Measurements from ENCODE around the gene LBH. TPM values are rescaled to one million over a fixed set of nuclear protein-coding genes. Genes with fewer than 3 reads are reported as not detected.

LBH gene
- total RNA-seq, 1 experiment from 2014 or later = 159 TPM

DNA sequence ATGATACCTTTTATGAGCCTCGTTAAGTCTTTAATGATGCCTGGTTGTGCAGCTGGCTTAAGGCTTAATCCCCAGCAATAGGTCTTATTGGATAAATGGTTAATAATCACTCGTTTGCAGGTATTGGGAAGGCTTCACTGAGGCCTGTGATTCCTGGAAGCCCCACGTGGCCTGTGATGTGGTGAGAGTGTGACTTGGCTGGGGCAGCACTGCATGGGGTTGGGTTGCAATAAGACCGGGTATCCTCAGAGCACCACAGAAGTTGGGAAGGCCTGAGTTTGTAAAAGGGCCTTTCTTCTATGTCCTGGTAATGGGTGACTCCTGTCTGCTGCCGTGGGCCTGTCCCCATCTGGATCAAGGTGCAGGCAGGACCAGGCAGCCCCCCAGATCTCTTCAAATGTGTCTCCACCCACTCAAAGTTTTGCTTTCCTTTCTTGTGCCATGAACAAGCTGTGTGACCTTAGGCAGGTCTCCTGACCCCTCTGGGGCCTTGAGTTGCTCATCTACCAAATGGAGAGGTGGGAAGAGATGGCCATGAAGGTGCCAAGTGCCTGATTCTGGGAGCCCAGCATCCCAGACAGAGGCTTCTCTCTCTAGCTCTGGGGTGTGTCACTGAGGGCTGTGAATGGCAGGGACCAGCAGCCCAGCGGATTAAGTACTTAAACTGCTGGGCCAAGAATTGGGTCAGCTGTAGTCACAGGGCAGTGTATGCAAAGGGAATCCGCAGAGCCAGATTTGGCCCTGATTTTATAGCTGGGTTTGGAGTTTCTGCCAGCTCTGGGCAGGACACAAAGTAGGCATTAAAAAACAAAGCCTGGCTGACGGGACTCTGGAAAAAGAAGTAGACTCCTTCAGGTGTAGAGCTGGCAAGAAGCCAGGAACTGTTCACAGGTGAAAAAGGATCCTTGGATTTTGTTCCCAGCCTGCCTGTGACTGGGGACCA, 24.4 kb downstream of the LBH start:
- Mint-ChIP-seq H3K27ac (ENCODE audit: unreplicated experiment) (peak overlapping the region; percentile 55), H3K36me3 (ENCODE audit: insufficient read depth, unreplicated experiment) (peaks cover 78% of the 10 kb centered on the region), H3K4me1 (ENCODE audit: low read depth, unreplicated experiment) (peaks cover 29% of the 10 kb centered on the region), H3K4me3 (ENCODE audit: unreplicated experiment) (no peak overlapping the region), H3K9me3 (ENCODE audit: unreplicated experiment) (no peaks in the 10 kb centered on the region), H3K27me3 (ENCODE audit: insufficient read depth, unreplicated experiment) (no peaks in the 10 kb centered on the region)
- H3K4me1 ChIP-seq = peaks cover 49% of the 10 kb centered on the region
- intact Hi-C loops (cut with micrococcal nuclease; ENCODE audit: unreplicated experiment) = no loop called here
- no peaks in the 10 kb centered on the region; the same call in 1 of the 2 replicates for H3K36me3 ChIP-seq (ENCODE audit: control insufficient read depth, insufficient read depth, low read length)
- no peak overlapping the region for H3K4me3 ChIP-seq (ENCODE audit: low read depth, low read length)
- H3K9me3 ChIP-seq = no peaks in the 10 kb centered on the region
- ChIA-PET CTCF (interaction anchor here (0.6 kb wide), 1 partner anchor 117 kb away, joined by 5 read pairs; no protein-coding TSS in a partner anchor), POLR2A (no interaction called here)
- no peak for DNase-seq
- no peak for TF ChIP-seq CTCF (IDR thresholded peaks at IDR 0.05; ENCODE audit: insufficient read depth in 1 of 2, low read depth in 1 of 2, low read length in 1 of 2, severe bottlenecking in 1 of 2, unreplicated experiment in 1 of 2)
- no TSS peak for BruUV-seq (replicated peaks)
- no peaks in the 10 kb centered on the region for H3K27me3 ChIP-seq (replicated peaks; ENCODE audit: control insufficient read depth, insufficient read depth, low read length)

DNA sequence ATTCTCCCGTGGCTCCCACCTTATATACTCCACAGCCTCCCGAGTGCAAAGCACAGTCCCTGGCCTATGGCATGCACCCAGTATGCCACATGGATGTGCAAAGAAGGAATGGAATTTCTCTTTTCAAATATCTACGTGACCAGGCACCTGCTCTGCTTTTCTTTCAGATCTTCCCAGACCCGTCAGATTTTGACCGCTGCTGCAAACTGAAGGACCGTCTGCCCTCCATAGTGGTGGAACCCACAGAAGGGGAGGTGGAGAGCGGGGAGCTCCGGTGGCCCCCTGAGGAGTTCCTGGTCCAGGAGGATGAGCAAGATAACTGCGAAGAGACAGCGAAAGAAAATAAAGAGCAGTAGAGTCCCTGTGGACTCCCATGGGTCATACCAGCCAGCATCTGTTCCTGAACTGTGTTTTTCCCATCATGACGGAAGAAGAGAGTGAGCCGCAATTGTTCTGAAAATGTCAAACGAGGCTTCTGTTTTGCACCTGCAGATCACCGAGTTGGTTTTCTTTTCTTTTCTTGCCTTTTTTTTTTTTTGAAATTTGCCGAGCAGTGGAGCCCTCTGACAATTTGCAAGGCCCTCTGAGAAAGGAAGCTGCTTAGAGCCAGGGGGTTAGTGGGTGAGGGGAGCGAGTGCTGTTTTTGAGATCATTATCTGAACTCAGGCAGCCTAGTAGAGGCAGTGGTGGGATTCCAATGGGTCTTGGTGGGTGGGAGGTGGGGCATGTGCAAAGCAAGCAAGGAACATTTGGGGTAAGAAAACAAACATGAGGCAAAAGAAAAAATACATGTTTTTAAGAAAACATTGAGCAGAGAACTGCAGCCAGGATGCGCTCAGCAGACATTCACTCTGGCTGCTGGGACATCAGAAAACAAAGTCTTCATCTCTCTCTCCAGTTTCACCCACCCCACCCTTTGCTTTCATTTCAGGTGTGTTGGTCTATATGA, 26.2 kb downstream of the LBH start:
- no peak overlapping the region for H3K4me3 Mint-ChIP-seq (ENCODE audit: unreplicated experiment)
- peaks cover 18% of the 10 kb centered on the region for H3K4me1 Mint-ChIP-seq (ENCODE audit: low read depth, unreplicated experiment)
- no peaks in the 10 kb centered on the region for H3K27me3 Mint-ChIP-seq (ENCODE audit: insufficient read depth, unreplicated experiment)
- CTCF ChIA-PET = no interaction called here
- DNase-seq = no peak
- Histone ChIP-seq H3K27me3 (replicated peaks; ENCODE audit: control insufficient read depth, insufficient read depth, low read length) (no peaks in the 10 kb centered on the region), H3K4me1 (peaks cover 36% of the 10 kb centered on the region), H3K9me3 (no peaks in the 10 kb centered on the region), H3K4me3 (ENCODE audit: low read depth, low read length) (no peak overlapping the region), H3K36me3 (ENCODE audit: control insufficient read depth, insufficient read depth, low read length) (no peaks in the 10 kb centered on the region; the same call in 1 of the 2 replicates)
- POLR2A ChIA-PET = no interaction called here
- peaks cover 67% of the 10 kb centered on the region for H3K36me3 Mint-ChIP-seq (ENCODE audit: insufficient read depth, unreplicated experiment)
- H3K27ac Mint-ChIP-seq (ENCODE audit: unreplicated experiment) = peak overlapping the region; percentile 28
- BruUV-seq (replicated peaks) = no TSS peak
- intact Hi-C loops (cut with micrococcal nuclease; ENCODE audit: unreplicated experiment) = no loop called here
- peaks cover 8% of the 10 kb centered on the region for H3K9me3 Mint-ChIP-seq (ENCODE audit: unreplicated experiment)
- no peak for TF ChIP-seq CTCF (IDR thresholded peaks at IDR 0.05; ENCODE audit: insufficient read depth in 1 of 2, low read depth in 1 of 2, low read length in 1 of 2, severe bottlenecking in 1 of 2, unreplicated experiment in 1 of 2)

DNA sequence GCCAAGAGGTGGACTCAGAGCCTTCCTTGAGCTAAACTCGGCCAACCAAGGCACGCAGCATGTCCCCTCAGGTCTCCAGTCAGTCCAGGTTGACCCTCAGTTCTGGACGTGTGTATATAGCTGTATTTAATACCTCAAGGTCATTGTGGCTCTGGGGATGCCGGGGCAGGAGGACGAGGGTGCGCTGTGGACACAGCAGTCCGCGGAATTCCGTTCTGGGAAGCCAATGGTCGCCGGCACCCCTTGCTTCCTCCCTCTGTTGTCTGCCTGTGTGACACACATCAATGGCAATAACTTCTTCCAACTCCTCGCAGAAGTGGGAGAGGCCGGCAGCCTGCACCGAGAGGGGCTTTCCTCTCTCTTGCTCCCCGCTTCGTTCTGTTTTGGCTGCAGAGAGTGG, 27.7 kb downstream of the LBH start:
- TF ChIP-seq CTCF (IDR thresholded peaks at IDR 0.05; ENCODE audit: insufficient read depth in 1 of 2, low read depth in 1 of 2, low read length in 1 of 2, severe bottlenecking in 1 of 2, unreplicated experiment in 1 of 2) = no peak
- Mint-ChIP-seq H3K27me3 (ENCODE audit: insufficient read depth, unreplicated experiment) (no peaks in the 10 kb centered on the region), H3K27ac (ENCODE audit: unreplicated experiment) (no peak overlapping the region), H3K9me3 (ENCODE audit: unreplicated experiment) (peaks cover 14% of the 10 kb centered on the region), H3K36me3 (ENCODE audit: insufficient read depth, unreplicated experiment) (peaks cover 54% of the 10 kb centered on the region), H3K4me3 (ENCODE audit: unreplicated experiment) (no peak overlapping the region), H3K4me1 (ENCODE audit: low read depth, unreplicated experiment) (peaks cover 8% of the 10 kb centered on the region)
- Histone ChIP-seq H3K27me3 (replicated peaks; ENCODE audit: control insufficient read depth, insufficient read depth, low read length) (no peaks in the 10 kb centered on the region), H3K4me3 (ENCODE audit: low read depth, low read length) (no peak overlapping the region), H3K36me3 (ENCODE audit: control insufficient read depth, insufficient read depth, low read length) (no peaks in the 10 kb centered on the region; the same call in 1 of the 2 replicates), H3K4me1 (peaks cover 21% of the 10 kb centered on the region), H3K9me3 (no peaks in the 10 kb centered on the region)
- CTCF ChIA-PET = no interaction called here
- intact Hi-C loops (cut with micrococcal nuclease; ENCODE audit: unreplicated experiment) = no loop called here
- POLR2A ChIA-PET = no interaction called here
- DNase-seq = no peak
- no TSS peak for BruUV-seq (replicated peaks)

Data from Caco-2 (cell line).